ENCODE data around the gene UGT1A8. TPM values are rescaled to one million over a fixed set of nuclear protein-coding genes. Genes with fewer than 3 reads are reported as not detected.

Gene UGT1A8
- total and polyA plus RNA-seq, 9 of the 15 experiments (the other 6 are each of a cell fraction or from before 2014, with no cell fraction given): 0.04 TPM; not detected in 8

DNA sequence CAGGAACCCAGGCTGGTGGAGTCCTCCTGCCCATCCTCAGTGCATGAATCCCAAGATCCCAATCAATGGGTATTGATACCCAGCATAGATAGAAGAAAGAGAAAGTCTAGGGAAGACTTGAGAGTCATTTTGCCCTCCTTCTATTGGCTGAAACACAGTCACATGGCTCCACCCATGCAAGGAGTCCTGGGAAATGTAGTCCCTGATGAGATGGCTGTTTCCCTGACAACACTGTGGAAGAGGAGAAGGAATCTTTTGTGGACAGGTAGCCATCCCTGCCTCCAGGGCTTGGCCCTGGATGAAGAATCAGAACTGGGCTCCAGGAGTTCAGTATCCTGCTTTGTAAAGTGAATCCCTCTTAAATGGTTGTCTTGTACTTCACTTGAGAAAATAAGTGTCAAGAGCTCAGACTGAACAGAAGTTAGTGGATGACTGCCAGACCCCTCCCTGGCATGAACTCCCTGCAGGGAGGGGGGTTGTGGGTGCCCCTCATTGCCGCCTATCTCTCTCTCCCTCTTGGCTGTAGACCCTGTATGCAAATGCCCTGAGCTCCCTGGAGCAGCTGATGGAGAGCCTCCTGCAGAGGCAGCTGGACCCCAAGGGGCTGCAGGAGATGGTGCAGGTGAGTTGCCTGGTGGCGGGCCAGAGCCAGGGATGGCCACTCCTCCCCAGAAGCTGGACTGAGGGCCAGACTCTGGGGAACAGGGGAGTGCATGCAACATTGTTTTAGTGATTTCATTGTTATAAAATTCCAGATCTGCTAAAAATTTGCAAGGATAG, 196.8 kb downstream of the UGT1A8 start (continued):
- TF ChIP-seq, protein P1, sequence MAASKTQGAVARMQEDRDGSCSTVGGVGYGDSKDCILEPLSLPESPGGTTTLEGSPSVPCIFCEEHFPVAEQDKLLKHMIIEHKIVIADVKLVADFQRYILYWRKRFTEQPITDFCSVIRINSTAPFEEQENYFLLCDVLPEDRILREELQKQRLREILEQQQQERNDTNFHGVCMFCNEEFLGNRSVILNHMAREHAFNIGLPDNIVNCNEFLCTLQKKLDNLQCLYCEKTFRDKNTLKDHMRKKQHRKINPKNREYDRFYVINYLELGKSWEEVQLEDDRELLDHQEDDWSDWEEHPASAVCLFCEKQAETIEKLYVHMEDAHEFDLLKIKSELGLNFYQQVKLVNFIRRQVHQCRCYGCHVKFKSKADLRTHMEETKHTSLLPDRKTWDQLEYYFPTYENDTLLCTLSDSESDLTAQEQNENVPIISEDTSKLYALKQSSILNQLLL (CRISPR knock-in tag; IDR thresholded peaks at IDR 0.05; ENCODE audit: borderline replicate concordance): no peak
- TF ChIP-seq, protein P2, sequence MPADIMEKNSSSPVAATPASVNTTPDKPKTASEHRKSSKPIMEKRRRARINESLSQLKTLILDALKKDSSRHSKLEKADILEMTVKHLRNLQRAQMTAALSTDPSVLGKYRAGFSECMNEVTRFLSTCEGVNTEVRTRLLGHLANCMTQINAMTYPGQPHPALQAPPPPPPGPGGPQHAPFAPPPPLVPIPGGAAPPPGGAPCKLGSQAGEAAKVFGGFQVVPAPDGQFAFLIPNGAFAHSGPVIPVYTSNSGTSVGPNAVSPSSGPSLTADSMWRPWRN (IDR thresholded peaks at IDR 0.05; ENCODE audit: low read depth): no peak
- TF ChIP-seq HCFC1 (IDR thresholded peaks at IDR 0.05; ENCODE audit: low read depth, low read length) (peak; percentile 80), BCL6 (CRISPR knock-in tag; IDR thresholded peaks at IDR 0.05) (no peak), CBX2 (IDR thresholded peaks at IDR 0.05; ENCODE audit: insufficient read depth, low read length, poor library complexity, severe bottlenecking) (no peak), RAD51 (IDR thresholded peaks at IDR 0.05; ENCODE audit: borderline replicate concordance, low read depth) (peak; percentile 67; the same call in 1 of the 2 replicates), HOXB6 (CRISPR knock-in tag; IDR thresholded peaks at IDR 0.05; ENCODE audit: borderline replicate concordance) (no peak), SMARCE1 (IDR thresholded peaks at IDR 0.05) (no peak), ADNP (tag; IDR thresholded peaks at IDR 0.05) (no peak), ESRRA (IDR thresholded peaks at IDR 0.05; ENCODE audit: borderline replicate concordance, low read depth) (no peak), PHF20 (IDR thresholded peaks at IDR 0.05; ENCODE audit: partially characterized antibody) (no peak), CCAR2 (IDR thresholded peaks at IDR 0.05; ENCODE audit: low read depth, low read length) (no peak), ZNF3 (CRISPR knock-in tag; IDR thresholded peaks at IDR 0.05) (no peak), ZBTB1 (CRISPR knock-in tag; IDR thresholded peaks at IDR 0.05; ENCODE audit: borderline replicate concordance, low read depth) (no peak), SREBF1 (IDR thresholded peaks at IDR 0.05; ENCODE audit: borderline replicate concordance, low read depth, low read length) (no peak)
- TF ChIP-seq, protein P3, sequence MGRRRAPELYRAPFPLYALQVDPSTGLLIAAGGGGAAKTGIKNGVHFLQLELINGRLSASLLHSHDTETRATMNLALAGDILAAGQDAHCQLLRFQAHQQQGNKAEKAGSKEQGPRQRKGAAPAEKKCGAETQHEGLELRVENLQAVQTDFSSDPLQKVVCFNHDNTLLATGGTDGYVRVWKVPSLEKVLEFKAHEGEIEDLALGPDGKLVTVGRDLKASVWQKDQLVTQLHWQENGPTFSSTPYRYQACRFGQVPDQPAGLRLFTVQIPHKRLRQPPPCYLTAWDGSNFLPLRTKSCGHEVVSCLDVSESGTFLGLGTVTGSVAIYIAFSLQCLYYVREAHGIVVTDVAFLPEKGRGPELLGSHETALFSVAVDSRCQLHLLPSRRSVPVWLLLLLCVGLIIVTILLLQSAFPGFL (CRISPR knock-in tag; IDR thresholded peaks at IDR 0.05): no peak
- TF ChIP-seq, protein P4, sequence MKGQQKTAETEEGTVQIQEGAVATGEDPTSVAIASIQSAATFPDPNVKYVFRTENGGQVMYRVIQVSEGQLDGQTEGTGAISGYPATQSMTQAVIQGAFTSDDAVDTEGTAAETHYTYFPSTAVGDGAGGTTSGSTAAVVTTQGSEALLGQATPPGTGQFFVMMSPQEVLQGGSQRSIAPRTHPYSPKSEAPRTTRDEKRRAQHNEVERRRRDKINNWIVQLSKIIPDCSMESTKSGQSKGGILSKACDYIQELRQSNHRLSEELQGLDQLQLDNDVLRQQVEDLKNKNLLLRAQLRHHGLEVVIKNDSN (CRISPR knock-in tag; IDR thresholded peaks at IDR 0.05): peak; percentile 85
- TF ChIP-seq, protein P5, sequence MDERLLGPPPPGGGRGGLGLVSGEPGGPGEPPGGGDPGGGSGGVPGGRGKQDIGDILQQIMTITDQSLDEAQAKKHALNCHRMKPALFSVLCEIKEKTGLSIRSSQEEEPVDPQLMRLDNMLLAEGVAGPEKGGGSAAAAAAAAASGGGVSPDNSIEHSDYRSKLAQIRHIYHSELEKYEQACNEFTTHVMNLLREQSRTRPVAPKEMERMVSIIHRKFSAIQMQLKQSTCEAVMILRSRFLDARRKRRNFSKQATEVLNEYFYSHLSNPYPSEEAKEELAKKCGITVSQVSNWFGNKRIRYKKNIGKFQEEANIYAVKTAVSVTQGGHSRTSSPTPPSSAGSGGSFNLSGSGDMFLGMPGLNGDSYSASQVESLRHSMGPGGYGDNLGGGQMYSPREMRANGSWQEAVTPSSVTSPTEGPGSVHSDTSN (CRISPR knock-in tag; IDR thresholded peaks at IDR 0.05; ENCODE audit: low read depth): no peak
- TF ChIP-seq, protein P5 (tag; conservative IDR thresholded peaks at IDR 0.05; ENCODE audit: low read depth): no peak
